NOMO-1 treated with DMSO at 0.1 percent for 48 hours (cell line): ENCODE data around the gene ARHGEF4.
"Not testable (repeated sequence)": the region's sequence is repeated elsewhere in the genome, so short reads cannot be mapped to it uniquely, and the experiment has no call there.

ENCODE experiments used
- DNase-seq: peaks from one replicate; lab custom pipeline; 2025; ENCODE audit not compliant: unreplicated experiment; lab: John Stamatoyannopoulos, UW

The ARHGEF4 gene

GRCh38 chr2:130966149-130966774 lies 129.5 kb downstream of the ARHGEF4 start:
- DNase-seq, result no peak

- no peak for DNase-seq
Observed at GRCh38 chr2:130966775-130967490, 130.2 kb downstream of the ARHGEF4 start.

- DNase-seq, result no peak
Observed at GRCh38 chr2:130972410-130972809, 135.7 kb downstream of the ARHGEF4 start.

- DNase-seq, result no peak
Observed at GRCh38 chr2:130975729-130976128, 139.0 kb downstream of the ARHGEF4 start.

- DNase-seq, result no peak
Observed at GRCh38 chr2:130976591-130977237, 140.0 kb downstream of the ARHGEF4 start.

GRCh38 chr2:130977461-130978050 lies 140.8 kb downstream of the ARHGEF4 start:
- no peak for DNase-seq

GRCh38 chr2:130981667-130982066 lies 145.0 kb downstream of the ARHGEF4 start:
- no peak for DNase-seq

- DNase-seq, result peak; percentile 11
Observed at GRCh38 chr2:130985206-130985780, 148.6 kb downstream of the ARHGEF4 start.

GRCh38 chr2:130985831-130986649 lies 149.3 kb downstream of the ARHGEF4 start:
- no peak for DNase-seq

GRCh38 chr2:130986890-130987493 lies 150.3 kb downstream of the ARHGEF4 start:
- no peak for DNase-seq

- no peak for DNase-seq
Observed at GRCh38 chr2:130987519-130988425, 151.1 kb downstream of the ARHGEF4 start.

GRCh38 chr2:130991446-130991845 lies 154.7 kb downstream of the ARHGEF4 start:
- DNase-seq, result not testable (repeated sequence)

GRCh38 chr2:130992003-130992402 lies 155.3 kb downstream of the ARHGEF4 start:
- not testable (repeated sequence) for DNase-seq

GRCh38 chr2:130996691-130997090 lies 160.0 kb downstream of the ARHGEF4 start:
- no peak for DNase-seq

- DNase-seq, result no peak
Observed at GRCh38 chr2:130997198-130997597, 160.5 kb downstream of the ARHGEF4 start.

GRCh38 chr2:130998561-130998960 lies 161.8 kb downstream of the ARHGEF4 start:
- no peak for DNase-seq

- DNase-seq, result no peak
Observed at GRCh38 chr2:131004446-131005209, 167.9 kb downstream of the ARHGEF4 start.

GRCh38 chr2:131005216-131005935 lies 168.7 kb downstream of the ARHGEF4 start:
- no peak for DNase-seq
